Adipocyte (in vitro differentiated cells): ENCODE measurements around the gene IARS2.

Source experiments
- DNase-seq: peaks from one replicate; pipeline ENCODE4 v3.0.0-alpha.2; 2015; ENCODE audit warnings: low read depth
- H3K27me3 ChIP-seq: replicated peaks from 2 replicates; pipeline ENCODE4 v1.7.0; 2013; ENCODE audit warnings: mild to moderate bottlenecking, low read length, moderate library complexity; ENCODE audit not compliant: control insufficient read depth, insufficient read depth
- H3K36me3 ChIP-seq: 2 replicates; pipeline ENCODE4 v1.7.0; 2013; ENCODE audit warnings: low read length, mild to moderate bottlenecking, moderate library complexity; ENCODE audit not compliant: control insufficient read depth, insufficient read depth, severe bottlenecking
- H3K4me1 ChIP-seq: 2 replicates; pipeline ENCODE4 v1.7.0; 2013; ENCODE audit warnings: mild to moderate bottlenecking, low read length, moderate library complexity; ENCODE audit not compliant: control insufficient read depth, insufficient read depth
- H3K4me3 ChIP-seq: 2 replicates; pipeline ENCODE4 v1.7.0; 2013; ENCODE audit warnings: mild to moderate bottlenecking, low read length, moderate library complexity
- H3K9ac ChIP-seq: 2 replicates; pipeline ENCODE4 v1.7.0; 2013; ENCODE audit warnings: mild to moderate bottlenecking, low read length, moderate library complexity
- H3K9me3 ChIP-seq: 2 replicates; pipeline ENCODE4 v1.7.0; 2013; ENCODE audit warnings: mild to moderate bottlenecking, low read length, moderate library complexity; ENCODE audit not compliant: control insufficient read depth

Gene IARS2

DNA sequence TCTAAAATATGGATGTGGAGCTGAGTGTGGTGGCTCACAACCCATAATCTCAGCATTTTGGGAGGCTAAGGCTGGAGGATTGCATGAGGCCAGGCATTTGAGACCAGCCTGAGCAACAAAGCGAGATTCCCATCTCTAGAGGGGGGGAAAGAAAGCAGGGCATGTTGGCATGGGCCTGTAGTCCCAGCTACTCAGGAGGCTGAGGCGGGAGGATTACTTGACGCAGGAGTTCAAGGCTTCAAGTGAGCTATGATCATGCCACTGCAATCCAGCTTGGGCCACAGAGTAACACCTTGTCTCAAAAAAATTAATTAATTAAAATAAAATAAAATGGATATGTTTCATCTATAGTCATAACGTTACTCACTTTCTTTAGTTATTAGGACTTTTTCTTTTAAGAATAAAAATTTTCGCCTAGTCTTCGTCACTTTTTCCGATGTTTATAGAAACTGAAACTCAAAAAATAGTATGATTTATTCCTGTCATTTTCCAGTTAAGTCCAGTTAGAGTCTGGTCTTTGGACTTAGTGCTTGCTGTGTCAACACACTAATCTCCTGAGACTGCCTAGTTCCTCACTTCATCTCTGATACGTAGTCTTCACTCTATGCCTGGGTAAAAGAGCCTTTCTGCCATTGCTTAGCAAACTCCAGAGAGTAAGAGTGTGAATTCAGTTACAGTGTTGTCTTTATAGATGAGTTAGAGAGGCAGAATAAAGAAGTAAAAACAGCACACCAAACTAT, 28.0 kb downstream of the IARS2 start:
- H3K36me3 ChIP-seq, result peaks cover 19% of the 10 kb centered on the region
- H3K27me3 ChIP-seq, result no peaks in the 10 kb centered on the region
- H3K9me3 ChIP-seq, result no peaks in the 10 kb centered on the region
- no peak overlapping the region for H3K4me3 ChIP-seq
- no peak overlapping the region for H3K9ac ChIP-seq
- no peak for DNase-seq
- peaks cover 31% of the 10 kb centered on the region for H3K4me1 ChIP-seq

DNA sequence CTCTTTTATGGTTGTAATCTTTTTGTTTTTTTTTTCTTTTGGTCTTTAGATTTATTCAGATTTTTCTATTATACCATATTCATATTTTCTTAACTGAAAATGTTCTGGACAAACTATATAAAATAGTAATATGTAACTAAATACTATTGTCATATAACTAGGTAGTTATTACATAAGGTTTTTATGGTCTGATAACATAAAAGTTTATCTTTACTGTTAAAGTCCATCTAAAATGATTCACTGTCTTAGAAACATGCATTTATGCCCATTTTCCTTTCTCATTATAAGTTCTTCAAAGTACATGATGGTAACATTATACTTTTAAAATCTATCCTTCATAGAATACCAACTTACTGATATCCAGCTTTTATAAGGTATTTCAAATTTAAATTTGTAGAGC, 29.1 kb downstream of the IARS2 start:
- H3K36me3 ChIP-seq, result peaks cover 23% of the 10 kb centered on the region
- no peak overlapping the region for H3K4me3 ChIP-seq
- no peaks in the 10 kb centered on the region for H3K27me3 ChIP-seq
- no peak overlapping the region for H3K9ac ChIP-seq
- H3K4me1 ChIP-seq, result peaks cover 27% of the 10 kb centered on the region
- no peak for DNase-seq
- H3K9me3 ChIP-seq, result no peaks in the 10 kb centered on the region

DNA sequence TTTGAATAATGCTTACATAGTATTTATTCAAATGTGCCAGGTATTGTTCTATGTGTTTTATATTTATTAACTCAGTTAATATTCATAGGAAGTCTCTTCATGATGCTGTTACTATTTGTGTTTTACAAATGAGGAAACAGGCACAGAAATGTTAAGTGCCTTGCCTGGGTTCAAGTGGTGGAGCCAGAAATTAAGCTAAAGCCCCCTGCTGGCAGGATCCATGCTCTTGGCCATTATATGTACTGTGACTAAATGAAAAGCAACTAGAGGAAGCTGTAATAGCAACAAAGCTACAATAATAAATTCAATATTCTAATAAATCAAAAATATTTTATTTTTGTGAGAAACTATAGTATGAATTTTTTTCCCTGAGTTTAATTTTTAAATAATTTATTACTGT, 30.0 kb downstream of the IARS2 start:
- Histone ChIP-seq H3K9ac (no peak overlapping the region), H3K36me3 (peaks cover 32% of the 10 kb centered on the region), H3K9me3 (no peaks in the 10 kb centered on the region), H3K4me1 (peaks cover 19% of the 10 kb centered on the region), H3K27me3 (no peaks in the 10 kb centered on the region), H3K4me3 (no peak overlapping the region)
- peak; percentile 10 for DNase-seq

DNA sequence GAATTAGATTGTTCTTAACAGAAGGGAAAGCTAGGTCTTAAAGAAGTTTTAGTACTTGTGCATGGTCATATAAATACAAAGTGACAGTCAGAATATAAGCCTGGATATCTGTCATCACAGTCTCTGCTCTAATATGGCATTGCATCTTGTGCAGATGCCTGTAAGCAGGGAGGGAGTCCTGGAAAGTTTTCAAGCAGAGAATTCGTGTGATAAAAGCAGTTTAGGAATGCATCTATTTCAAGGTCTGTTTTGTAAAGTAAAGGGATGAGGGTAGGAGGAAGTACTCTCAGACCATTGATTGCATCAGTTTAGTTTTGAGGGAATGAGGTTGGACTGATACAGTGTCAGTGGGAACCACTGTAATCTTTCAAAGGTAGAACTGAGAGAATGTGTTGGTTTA, 30.6 kb downstream of the IARS2 start:
- DNase-seq, result peak; percentile 57
- H3K9me3 ChIP-seq, result no peaks in the 10 kb centered on the region
- peaks cover 37% of the 10 kb centered on the region for H3K36me3 ChIP-seq
- no peaks in the 10 kb centered on the region for H3K27me3 ChIP-seq
- peak overlapping the region; percentile 7 for H3K9ac ChIP-seq
- peaks cover 12% of the 10 kb centered on the region for H3K4me1 ChIP-seq
- H3K4me3 ChIP-seq, result no peak overlapping the region

DNA sequence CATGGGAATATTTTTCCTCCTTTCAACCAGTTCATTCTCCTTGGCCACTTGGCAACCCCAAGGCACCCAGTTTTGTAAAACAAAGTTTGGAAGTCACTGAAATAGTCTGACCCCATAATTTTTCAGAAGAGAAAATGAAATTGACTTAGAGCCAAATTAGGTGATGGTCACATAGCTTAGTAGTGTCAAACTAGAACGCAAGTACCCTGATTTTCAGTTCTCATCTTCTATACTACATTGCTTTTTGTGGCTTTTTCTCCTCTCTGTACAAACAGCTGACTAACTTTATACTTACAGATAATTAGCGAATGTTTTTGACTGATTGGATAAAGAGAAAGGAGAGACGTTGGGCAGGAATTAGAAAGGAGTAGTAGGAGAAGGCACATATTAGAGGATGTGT, 33.1 kb downstream of the IARS2 start:
- H3K27me3 ChIP-seq, result no peaks in the 10 kb centered on the region
- H3K36me3 ChIP-seq, result peaks cover 45% of the 10 kb centered on the region
- no peak overlapping the region for H3K9ac ChIP-seq
- no peak overlapping the region for H3K4me3 ChIP-seq
- no peaks in the 10 kb centered on the region for H3K9me3 ChIP-seq
- no peak for DNase-seq
- peaks cover 6% of the 10 kb centered on the region for H3K4me1 ChIP-seq

DNA sequence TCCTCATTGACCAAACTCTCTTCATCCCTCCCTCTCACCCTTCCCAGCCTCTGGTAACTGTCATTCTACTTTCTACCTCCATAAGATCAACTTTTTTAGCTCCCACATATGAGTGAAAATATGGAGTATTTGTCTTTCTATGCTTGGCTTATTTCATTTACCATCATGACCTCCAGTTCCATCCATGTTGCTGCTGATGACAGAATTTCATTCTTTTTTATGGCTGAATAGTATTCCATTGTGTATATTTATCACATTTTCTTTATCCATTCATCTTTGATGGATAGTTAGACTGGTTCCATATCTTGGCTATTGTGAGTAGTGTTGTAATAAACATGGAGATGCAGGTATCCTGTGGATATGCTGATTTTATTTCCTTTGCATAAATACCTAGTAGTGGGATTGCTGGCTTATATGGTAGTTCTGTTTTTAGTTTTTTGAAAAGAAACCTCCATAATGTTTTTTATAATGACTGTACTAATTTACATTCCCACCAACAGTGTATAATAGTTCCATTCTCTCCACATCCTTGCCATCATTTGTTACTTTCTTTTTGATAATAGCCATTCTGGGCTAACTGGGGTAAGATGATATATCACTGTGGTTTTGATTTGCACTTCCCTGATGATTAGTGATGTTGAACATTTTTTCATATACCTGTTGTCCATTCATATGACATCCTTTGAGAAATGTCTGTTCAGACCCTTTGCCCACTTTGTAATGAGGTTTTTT, 35.7 kb downstream of the IARS2 start:
- H3K9me3 ChIP-seq, result no peaks in the 10 kb centered on the region
- H3K4me1 ChIP-seq, result peaks cover 1% of the 10 kb centered on the region
- H3K9ac ChIP-seq, result no peak overlapping the region
- DNase-seq, result no peak
- H3K36me3 ChIP-seq, result peaks cover 66% of the 10 kb centered on the region
- no peak overlapping the region for H3K4me3 ChIP-seq
- no peaks in the 10 kb centered on the region for H3K27me3 ChIP-seq

DNA sequence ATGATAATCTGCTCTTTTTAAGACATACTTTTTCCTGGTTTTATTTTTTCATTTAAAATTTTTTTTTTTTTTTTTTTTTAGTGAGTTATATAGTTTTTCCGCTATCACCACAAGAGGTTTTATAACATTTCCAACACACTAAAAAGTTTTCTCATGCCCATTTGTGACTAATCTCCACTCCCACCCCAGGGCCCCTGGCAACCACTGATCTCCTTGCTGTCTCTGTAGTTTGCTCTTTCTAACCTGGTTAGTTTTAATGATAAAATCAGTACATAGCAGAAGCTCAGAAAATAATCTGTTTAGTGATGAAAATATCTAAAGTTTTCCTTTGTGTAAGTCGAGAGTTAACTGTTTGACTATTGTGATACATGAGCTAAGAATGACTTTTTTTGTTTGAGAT, 41.8 kb downstream of the IARS2 start:
- Histone ChIP-seq H3K4me3 (no peak overlapping the region), H3K4me1 (no peaks in the 10 kb centered on the region), H3K9ac (no peak overlapping the region), H3K9me3 (no peaks in the 10 kb centered on the region), H3K27me3 (no peaks in the 10 kb centered on the region), H3K36me3 (peaks cover 73% of the 10 kb centered on the region)
- DNase-seq, result no peak

DNA sequence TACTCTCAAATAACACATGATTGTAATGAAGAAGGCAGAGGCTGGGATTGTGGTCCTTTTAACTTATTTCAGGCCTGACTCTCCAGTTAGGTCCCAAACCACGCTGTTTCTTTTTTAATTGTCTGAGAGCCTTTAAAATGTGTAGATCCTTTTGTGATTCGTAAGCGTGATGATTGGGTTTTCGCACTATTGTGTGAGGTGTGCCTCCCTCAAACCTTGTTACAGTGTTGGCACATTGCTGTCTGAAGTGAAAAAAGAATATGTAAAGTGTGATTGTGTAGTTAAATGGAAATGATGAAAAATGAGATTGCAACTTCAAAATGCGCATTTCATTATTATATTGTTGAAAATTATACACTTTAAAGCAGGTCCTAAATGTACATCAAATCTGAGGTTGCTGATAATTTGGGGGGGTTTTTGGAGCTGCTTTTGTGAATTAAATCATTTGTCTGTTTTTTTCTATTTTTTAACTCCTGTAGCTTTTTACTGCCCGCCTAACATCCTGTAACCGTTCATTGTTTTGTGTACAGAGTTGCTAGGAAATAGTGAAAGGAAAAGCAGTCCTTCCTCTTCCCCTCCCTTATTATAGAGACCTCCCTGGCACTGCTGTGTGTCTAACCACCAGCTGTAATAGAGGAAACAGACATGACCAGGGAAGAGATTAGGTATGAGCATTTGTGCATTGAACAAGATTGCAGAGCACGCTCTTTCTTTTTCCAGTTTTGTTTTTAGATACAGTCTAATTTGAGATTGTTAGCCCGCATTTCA, 43.3 kb downstream of the IARS2 start:
- Histone ChIP-seq H3K4me1 (no peaks in the 10 kb centered on the region), H3K36me3 (peaks cover 86% of the 10 kb centered on the region), H3K27me3 (no peaks in the 10 kb centered on the region), H3K9ac (no peak overlapping the region), H3K4me3 (no peak overlapping the region), H3K9me3 (no peaks in the 10 kb centered on the region)
- no peak for DNase-seq

DNA sequence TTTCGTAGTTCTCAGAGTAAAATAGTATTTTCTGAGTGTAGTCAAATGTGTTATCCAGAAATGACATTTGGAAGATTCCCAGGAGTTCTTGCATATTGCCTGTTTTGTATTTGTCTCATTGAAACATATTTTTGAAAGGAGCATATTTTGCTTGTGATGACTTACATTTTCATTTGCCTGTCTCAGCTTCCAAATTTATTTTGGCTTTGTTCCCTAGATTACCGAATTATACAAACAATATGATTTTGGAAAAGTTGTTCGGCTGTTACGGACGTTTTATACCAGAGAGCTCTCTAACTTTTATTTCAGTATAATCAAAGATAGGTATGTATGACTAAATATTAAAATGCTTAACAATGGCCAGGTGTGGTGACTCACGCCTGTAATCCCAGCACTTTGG, 46.0 kb downstream of the IARS2 start:
- no peak overlapping the region for H3K4me3 ChIP-seq
- no peaks in the 10 kb centered on the region for H3K27me3 ChIP-seq
- no peak overlapping the region for H3K9ac ChIP-seq
- H3K9me3 ChIP-seq, result no peaks in the 10 kb centered on the region
- DNase-seq, result no peak
- peaks cover 78% of the 10 kb centered on the region for H3K36me3 ChIP-seq
- no peaks in the 10 kb centered on the region for H3K4me1 ChIP-seq

DNA sequence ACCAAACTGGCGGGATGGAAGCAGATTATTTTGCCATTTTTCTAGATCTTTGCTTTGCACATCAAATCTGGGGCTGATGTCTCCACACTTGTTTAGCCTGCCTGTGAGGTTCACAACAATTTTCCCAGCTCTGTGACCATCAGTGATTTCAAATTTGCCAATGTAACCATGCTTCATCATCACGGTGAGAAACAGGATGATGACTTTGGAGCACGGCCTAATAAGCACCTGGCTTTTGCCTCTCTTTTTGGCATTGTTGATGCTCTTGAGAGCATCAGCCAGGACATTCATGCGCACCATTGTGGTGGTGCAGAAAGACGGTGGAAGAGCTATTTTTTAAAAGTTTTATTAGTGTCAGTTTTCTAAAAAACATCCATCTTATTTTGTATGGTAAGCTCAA, 50.1 kb downstream of the IARS2 start:
- Histone ChIP-seq H3K9me3 (no peaks in the 10 kb centered on the region), H3K36me3 (peaks cover 80% of the 10 kb centered on the region), H3K27me3 (no peaks in the 10 kb centered on the region), H3K4me1 (peaks cover 3% of the 10 kb centered on the region), H3K9ac (no peak overlapping the region), H3K4me3 (no peak overlapping the region)
- DNase-seq, result no peak

DNA sequence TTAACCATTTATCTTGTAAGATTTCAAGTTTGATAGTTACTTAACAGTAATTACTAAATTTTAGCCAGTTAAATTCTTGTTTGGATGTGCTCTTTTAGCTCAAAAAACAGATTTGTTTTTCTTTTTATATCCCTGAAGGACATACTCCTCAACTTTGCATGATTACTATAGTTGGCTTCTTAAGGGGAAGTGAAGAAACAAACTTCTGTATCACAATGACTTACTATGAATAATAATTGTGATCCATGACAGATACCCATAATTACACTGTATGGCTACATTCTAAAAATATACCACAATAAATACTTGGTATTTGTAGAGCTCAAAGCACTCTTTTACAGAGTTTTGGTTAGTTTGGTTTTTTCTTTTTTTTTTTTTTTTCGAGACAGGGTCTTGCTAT, 55.8 kb downstream of the IARS2 start:
- Histone ChIP-seq H3K4me1 (peaks cover 31% of the 10 kb centered on the region), H3K4me3 (no peak overlapping the region), H3K9me3 (no peaks in the 10 kb centered on the region), H3K27me3 (no peaks in the 10 kb centered on the region), H3K9ac (no peak overlapping the region), H3K36me3 (peaks cover 74% of the 10 kb centered on the region)
- no peak for DNase-seq
